KMS-11 (cell line): ENCODE results near the gene FAM241B.

Experiments used
- H2AFZ ChIP-seq: fragments of 200-600 bp; sonication (generic); 2 replicates; pipeline ENCODE4 v1.6.1; 2016; ENCODE audit warnings: antibody characterized with exemption, mixed run types, low read depth
- H3K27ac ChIP-seq: fragments of 200-600 bp; sonication (generic); 2 replicates; pipeline ENCODE4 v1.6.1; 2016; ENCODE audit warnings: mild to moderate bottlenecking, mixed run types
- H3K27me3 ChIP-seq: fragments of 200-600 bp; sonication (generic); 2 replicates; pipeline ENCODE4 v1.6.1; 2017; ENCODE audit warnings: mild to moderate bottlenecking, low read depth, mixed run types, moderate library complexity; ENCODE audit not compliant: insufficient read depth
- H3K36me3 ChIP-seq: fragments of 200-600 bp; sonication (generic); 2 replicates; pipeline ENCODE4 v1.6.1; 2017; ENCODE audit warnings: mild to moderate bottlenecking, mixed run types; ENCODE audit not compliant: insufficient read depth
- H3K4me1 ChIP-seq: fragments of 200-600 bp; sonication (generic); 2 replicates; pipeline ENCODE4 v1.6.1; 2016; ENCODE audit warnings: mild to moderate bottlenecking, low read depth, mixed run types; ENCODE audit not compliant: poor library complexity, severe bottlenecking
- H3K4me2 ChIP-seq: fragments of 200-600 bp; sonication (generic); 2 replicates; pipeline ENCODE4 v1.7.0; 2016; ENCODE audit warnings: mild to moderate bottlenecking, mixed run types
- H3K4me3 ChIP-seq: fragments of 200-600 bp; sonication (generic); IDR thresholded peaks from 2 replicates; pipeline ENCODE4 v1.6.1; 2017; ENCODE audit warnings: low read depth, low read length, mixed read lengths; ENCODE audit not compliant: insufficient read depth
- H3K79me2 ChIP-seq: fragments of 200-600 bp; sonication (generic); 2 replicates; pipeline ENCODE4 v1.6.1; 2016; ENCODE audit warnings: low read depth, mixed run types; ENCODE audit not compliant: insufficient read depth
- H3K9ac ChIP-seq: fragments of 200-600 bp; sonication (generic); 2 replicates; pipeline ENCODE4 v1.6.1; 2016; ENCODE audit warnings: mild to moderate bottlenecking, mixed run types
- H4K20me1 ChIP-seq: fragments of 200-600 bp; sonication (generic); 2 replicates; pipeline ENCODE4 v1.6.1; 2016; ENCODE audit warnings: mild to moderate bottlenecking, mixed run types; ENCODE audit not compliant: insufficient read depth
- CTCF ChIP-seq: fragments of 200-600 bp; sonication (generic); conservative IDR thresholded peaks from 2 replicates; pipeline ENCODE4 v1.6.1; 2017; ENCODE audit warnings: low read depth, mild to moderate bottlenecking, antibody characterized with exemption, low read length, moderate library complexity, mixed read lengths

Gene FAM241B

GRCh38 chr10:69682955-69683474, 53.0 kb downstream of the FAM241B start:
- no peak overlapping the region for H3K4me2 ChIP-seq
- H4K20me1 ChIP-seq = no peaks in the 10 kb centered on the region
- H3K4me1 ChIP-seq = no peaks in the 10 kb centered on the region
- peaks cover 29% of the 10 kb centered on the region for H3K27me3 ChIP-seq
- H2AFZ ChIP-seq = no peak overlapping the region
- no peak for TF ChIP-seq CTCF
- no peaks in the 10 kb centered on the region for H3K79me2 ChIP-seq
- no peaks in the 10 kb centered on the region for H3K36me3 ChIP-seq
- H3K27ac ChIP-seq = no peak overlapping the region
- no peak overlapping the region for H3K4me3 ChIP-seq
- H3K9ac ChIP-seq = no peak overlapping the region
